Muscle of back (tissue), 11 donors: ENCODE measurements around the gene AHNAK2. TPM values are rescaled to one million over a fixed set of nuclear protein-coding genes. Genes with fewer than 3 reads are reported as not detected.
"Not testable (repeated sequence)": the region's sequence is repeated elsewhere in the genome, so short reads cannot be mapped to it uniquely, and the experiment has no call there.

Experiments
- DNase-seq, 3 donors: peaks; one replicate each; pipeline versions ENCODE4 v3.0.0 to v3.0.0-alpha.2; 2013
- polyA plus RNA-seq, 10 donors: library from polyadenylated mRNA; unstranded; fragments of 120-200 nt; gene quantifications; one replicate each; pipeline ENCODE4 v1.2.1, GENCODE V29; 2013; ENCODE audit not compliant: insufficient read length in 10 of 10

AHNAK2 gene
- polyA plus RNA-seq, 10 donors: 4.1 to 22.2 (median 16.0) TPM

DNA sequence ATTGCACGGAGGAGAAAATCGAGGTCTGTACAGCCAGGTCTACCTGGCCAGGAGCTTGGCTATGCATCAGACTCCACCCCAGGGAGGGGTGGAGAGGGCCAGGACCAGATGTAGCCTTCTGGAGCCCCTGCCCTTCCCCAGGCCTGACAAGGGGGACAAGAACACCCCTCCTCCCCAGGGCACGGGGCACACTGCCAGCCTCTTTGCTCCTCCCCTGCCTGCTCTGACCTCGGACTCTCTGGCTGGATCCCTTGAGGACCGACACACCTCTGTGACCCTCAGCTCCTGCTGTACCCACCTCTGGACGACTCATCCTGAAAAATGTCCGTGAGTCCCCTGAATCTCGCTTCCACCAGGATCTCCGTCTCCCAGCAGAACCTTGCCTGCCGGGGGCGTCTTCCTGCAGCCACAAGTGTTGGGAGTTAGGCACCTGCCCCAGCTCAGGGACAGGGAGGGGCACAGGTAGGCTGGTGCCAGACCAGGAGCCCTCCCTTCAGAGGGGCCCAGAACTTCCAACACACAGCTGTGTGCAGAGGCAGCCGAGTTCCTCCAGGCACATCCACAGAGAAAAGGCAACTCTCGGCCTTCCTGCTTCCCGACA is 21.8 kb downstream of the AHNAK2 start:
- no peak for DNase-seq

DNA sequence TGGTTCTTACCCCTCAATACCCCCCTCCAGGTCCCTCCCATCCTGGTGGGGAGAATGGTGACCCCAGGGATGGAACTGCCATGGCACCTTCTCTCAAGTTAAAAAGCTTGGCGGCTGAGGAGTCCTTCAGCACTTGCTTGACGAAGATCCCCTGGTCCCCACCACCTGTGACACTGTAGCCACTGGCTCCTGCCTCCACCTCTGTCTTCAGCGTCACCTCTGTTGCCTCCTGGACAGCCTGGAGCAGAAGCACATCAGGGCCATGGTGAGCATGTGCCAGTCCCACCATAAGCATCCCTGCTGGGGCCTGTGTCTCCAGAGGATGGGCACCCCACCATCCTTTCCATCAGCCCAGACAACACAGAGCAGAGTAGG is 22.8 kb downstream of the AHNAK2 start:
- no peak for DNase-seq

DNA sequence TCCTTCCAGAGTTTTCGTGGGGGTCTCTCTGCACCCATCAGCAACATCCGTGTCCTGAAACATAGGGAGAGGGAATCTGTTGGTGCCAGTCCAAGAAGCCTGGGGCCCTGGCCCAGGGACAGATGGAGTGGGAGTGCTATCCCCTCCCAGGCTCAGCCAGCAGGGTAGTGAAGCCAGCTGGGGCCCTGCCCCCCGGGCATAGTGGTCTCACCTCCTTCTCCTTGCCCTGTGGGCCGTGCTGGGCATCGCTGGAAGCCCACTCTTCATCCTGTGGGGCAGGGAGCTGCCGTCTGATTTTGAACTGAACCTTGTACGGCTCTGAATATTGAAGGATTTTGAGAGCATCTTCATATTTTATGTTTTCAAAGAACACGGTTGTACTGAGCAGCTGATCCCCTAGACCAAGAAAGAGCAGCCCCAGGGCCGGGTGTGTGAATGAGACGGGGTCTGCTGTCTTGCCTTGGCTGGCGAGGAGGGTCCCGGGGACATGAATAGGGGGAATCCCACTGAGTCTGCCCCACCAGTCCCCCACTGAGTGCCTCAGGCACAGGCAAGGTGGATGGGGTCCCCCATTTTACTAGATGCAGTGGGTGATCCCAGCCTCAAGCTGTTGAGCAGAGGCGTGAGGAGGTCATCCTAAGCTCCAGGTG is 23.3 kb downstream of the AHNAK2 start:
- DNase-seq: no peak

DNA sequence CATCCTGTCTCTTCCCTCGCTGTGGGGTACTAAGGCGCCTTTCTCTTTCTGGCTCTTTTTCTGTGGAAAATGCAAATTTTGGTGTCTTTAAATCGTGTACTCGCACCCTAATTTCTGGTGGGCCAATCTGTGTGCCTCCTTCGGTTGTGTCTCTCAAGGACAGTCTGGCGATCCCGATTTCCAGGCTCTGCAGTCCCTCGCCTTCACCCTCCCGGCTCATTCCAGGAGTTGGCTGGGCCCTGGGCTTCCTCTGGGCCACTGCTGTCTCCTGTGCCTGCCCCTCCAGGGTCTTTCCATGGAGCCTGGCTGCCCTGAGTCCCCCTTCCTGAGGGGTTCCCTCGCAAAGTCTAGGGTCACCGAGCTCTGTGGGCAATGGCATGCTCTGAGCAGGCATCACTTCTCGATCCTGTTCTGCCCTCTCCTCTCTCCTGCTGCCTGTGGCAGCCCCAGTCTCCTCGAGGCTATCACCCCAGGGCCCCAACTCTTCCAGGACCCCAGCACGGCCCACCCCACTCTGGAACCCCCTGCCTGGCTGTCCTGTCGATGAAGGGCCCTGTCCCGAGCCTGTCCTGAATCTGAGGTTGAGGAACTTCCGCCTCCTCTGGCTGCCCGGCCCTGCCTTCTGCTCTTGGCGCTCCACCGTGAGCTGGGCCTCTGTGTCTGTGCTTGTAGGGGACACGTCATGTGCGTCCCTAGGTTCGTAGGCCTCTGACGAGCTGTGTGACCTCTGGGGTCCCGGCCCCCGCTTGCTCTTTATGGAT is 24.1 kb downstream of the AHNAK2 start:
- DNase-seq: no peak

DNA sequence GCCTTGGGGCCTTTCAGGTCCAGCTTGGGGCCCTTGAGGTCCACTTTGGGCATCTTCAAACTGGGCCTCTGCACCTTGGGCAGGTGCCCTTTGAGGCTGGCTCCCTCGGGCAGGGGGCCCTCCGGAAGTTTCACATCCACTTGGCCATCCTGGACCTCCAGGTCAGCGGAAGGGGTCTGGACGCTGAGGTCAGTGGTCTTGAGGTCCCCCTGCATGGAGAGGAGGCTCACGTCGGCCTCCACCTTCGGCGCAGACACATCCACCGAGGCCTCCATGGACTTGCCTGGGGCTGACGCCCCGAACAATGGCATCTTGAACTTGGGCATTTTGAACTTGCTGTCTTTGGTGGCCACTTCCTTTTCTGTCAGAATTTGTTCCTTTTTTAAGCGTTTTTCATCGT is 25.1 kb downstream of the AHNAK2 start:
- DNase-seq: no peak

- DNase-seq: not testable (repeated sequence)
Measured at GRCh38 chr14:104951863-104952657, 26.1 kb downstream of the AHNAK2 start.

GRCh38 chr14:104950701-104951100 is 27.5 kb downstream of the AHNAK2 start:
- not testable (repeated sequence) for DNase-seq

- no peak for DNase-seq
Measured at GRCh38 chr14:104950021-104950420, 28.2 kb downstream of the AHNAK2 start.

DNA sequence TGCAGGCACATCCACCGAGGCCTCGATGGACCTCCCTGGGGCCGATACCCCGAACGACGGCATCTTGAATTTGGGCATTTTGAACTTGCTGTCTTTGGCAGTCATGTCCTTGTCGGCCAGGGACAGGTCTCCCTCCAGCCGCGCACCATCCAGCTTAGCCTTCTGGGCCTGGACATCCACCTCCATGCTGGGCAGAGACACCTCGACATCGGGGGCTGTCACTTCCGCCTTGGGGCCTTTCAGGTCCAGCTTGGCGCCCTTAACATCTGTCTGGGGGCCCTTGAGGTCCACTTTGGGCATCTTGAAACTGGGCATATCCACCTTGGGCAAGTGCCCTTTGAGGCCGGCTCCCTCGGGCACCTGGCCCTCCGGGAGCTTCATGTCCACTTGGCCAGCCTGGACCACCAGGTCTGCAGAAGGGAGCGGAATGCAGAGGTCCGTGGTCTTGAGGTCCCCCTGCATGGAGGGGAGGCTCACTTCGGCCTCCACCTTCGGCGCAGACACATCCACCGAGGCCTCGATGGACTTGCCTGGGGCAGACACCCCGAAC is 28.7 kb downstream of the AHNAK2 start:
- DNase-seq: not testable (repeated sequence)

DNA sequence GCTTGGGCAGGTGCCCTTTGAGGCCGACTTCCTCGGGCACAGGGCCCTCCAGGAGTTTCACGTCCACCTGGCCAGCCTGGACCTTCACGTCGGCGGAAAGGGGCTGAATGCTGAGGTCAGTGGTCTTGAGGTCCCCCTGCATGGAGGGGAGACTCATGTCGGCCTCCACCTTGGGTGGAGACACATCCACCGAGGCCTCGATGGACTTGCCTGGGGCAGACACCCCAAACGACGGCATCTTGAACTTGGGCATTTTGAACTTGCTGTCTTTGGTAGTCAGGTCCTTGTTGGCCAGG is 29.5 kb downstream of the AHNAK2 start:
- no peak for DNase-seq

DNA sequence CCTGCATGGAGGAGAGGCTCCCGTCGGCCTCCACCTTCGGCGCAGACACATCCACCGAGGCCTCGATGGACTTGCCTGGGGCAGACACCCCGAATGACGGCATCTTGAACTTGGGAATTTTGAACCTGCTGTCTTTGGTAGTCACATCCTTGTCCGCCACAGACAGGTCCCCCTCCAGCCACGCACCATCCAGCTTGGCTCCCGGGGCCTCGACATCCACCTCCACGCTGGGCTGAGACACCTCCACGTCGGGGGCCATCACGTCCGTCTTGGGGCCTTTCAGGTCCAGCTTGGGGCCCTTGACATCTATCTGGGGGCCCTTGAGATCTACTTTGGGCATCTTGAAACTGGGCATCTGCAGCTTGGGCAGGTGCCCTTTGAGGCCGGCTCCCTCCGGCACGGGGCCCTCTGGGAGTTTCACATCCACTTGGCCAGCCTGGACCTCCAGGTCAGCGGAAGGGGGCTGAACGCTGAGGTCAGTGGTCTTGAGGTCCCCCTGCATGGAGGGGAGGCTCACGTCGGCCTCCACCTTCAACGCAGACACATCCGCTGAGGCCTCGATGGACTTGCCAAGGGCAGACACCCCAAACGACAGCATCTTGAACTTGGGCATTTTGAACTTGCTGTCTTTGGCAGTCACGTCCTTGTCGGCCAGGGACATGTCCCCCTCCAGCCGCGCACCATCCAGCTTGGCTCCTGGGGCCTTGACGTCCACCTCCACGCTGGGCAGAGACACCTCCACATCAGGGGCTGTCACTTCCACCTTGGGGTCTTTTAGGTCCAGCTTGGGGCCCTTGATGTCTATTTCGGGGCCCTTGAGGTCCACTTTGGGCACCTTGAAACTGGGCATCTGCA is 30.1 kb downstream of the AHNAK2 start:
- DNase-seq: not testable (repeated sequence)

GRCh38 chr14:104947201-104947600 is 31.0 kb downstream of the AHNAK2 start:
- not testable (repeated sequence) for DNase-seq

GRCh38 chr14:104945986-104946965 is 31.9 kb downstream of the AHNAK2 start:
- not testable (repeated sequence) for DNase-seq

GRCh38 chr14:104945266-104945665 is 32.9 kb downstream of the AHNAK2 start:
- DNase-seq: not testable (repeated sequence)

DNA sequence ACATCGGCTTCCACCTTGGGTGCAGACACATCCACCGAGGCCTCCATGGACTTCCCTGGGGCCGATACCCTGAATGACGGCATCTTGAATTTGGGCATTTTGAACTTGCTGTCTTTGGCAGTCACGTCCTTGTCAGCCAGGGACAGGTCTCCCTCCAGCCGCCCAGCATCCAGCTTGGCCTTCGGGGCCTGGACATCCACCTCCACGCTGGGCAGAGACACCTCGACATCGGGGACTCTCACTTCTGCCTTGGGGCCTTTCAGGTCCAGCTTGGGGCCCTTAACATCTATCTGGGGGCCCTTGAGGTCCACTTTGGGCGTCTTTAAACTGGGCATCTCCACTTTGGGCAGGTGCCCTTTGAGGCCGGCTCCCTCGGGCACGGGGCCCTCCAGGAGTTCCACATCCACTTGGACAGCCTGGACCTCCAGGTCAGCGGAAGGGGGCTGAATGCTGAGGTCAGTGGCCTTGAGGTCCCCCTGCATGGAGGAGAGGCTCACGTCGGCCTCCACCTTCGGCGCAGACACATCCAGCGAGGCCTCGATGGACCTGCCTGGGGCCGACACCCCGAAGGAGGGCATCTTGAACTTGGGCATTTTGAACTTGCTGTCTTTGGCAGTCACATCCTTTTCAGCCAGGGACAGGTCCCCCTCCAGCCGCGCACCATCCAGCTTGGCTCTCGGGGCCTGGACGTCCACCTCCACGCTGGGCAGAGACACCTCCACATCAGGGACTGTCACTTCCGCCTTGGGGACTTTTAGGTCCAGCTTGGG is 33.6 kb downstream of the AHNAK2 start:
- not testable (repeated sequence) for DNase-seq

GRCh38 chr14:104944016-104944308 is 34.2 kb downstream of the AHNAK2 start:
- not testable (repeated sequence) for DNase-seq

DNA sequence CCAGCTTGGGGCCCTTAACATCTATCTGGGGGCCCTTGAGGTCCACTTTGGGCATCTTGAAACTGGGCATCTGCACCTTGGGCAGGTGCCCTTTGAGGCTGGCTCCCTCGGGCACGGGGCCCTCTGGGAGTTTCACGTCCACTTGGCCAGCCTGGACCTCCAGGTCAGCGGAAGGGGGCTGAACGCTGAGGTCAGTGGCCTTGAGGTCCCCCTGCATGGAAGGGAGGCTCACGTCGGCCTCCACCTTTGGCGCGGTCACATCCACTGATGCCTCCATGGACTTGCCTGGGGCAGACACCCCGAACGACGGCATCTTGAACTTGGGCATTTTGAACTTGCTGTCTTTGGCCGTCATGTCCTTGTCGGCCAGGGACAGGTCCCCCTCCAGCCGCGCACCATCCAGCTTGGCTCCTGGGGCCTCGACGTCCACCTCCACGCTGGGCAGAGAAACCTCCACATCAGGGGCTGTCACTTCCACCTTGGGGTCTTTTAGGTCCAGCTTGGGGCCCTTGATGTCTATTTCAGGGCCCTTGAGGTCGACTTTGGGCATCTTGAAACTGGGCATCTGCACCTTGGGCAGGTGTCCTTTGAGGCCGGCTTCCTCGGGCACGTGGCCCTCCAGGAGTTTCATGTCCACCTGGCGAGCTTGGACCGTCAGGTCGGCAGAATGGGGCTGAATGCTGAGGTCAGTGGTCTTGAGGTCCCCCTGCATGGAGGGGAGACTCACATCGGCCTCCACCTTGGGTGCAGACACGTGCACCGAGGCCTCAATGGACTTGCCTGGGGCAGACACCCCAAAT is 34.8 kb downstream of the AHNAK2 start:
- not testable (repeated sequence) for DNase-seq

- no peak for DNase-seq
Measured at GRCh38 chr14:104942586-104942985, 35.6 kb downstream of the AHNAK2 start.
